ENCODE data around the gene HPN.
"Not testable (repeated sequence)": the region's sequence is repeated elsewhere in the genome, so short reads cannot be mapped to it uniquely, and the experiment has no call there.

The HPN gene

GRCh38 chr19:35044317-35045117 lies 3.0 kb downstream of the HPN start:
- DNase-seq = peak; percentile 49

- peak; percentile 74 for DNase-seq
These were observed 4.3 kb downstream of the HPN start for GRCh38 chr19:35045667-35046300.

GRCh38 chr19:35046461-35046860 lies 4.9 kb downstream of the HPN start:
- no peak for DNase-seq

- peak; percentile 95 for DNase-seq
These were observed 7.4 kb downstream of the HPN start for GRCh38 chr19:35048911-35049411.

- DNase-seq = no peak
These were observed 7.9 kb downstream of the HPN start for GRCh38 chr19:35049456-35049855.

- not testable (repeated sequence) for DNase-seq
These were observed 9.1 kb downstream of the HPN start for GRCh38 chr19:35050662-35051061.

- not testable (repeated sequence) for DNase-seq
These were observed 9.7 kb downstream of the HPN start for GRCh38 chr19:35051268-35051667.

- no peak for DNase-seq
These were observed 10.3 kb downstream of the HPN start for GRCh38 chr19:35051796-35052195.

- no peak for DNase-seq
These were observed 11.2 kb downstream of the HPN start for GRCh38 chr19:35052599-35053190.

GRCh38 chr19:35053667-35054293 lies 12.3 kb downstream of the HPN start:
- DNase-seq = no peak

- no peak for DNase-seq
These were observed 13.1 kb downstream of the HPN start for GRCh38 chr19:35054626-35055025.

- DNase-seq = peak; percentile 93
These were observed 14.2 kb downstream of the HPN start for GRCh38 chr19:35055715-35056179.

- DNase-seq = peak; percentile 93
These were observed 15.1 kb downstream of the HPN start for GRCh38 chr19:35056513-35057063.

GRCh38 chr19:35058370-35058769 lies 16.8 kb downstream of the HPN start:
- no peak for DNase-seq

GRCh38 chr19:35059006-35059798 lies 17.7 kb downstream of the HPN start:
- peak; percentile 46 for DNase-seq

- DNase-seq = no peak
These were observed 18.2 kb downstream of the HPN start for GRCh38 chr19:35059799-35060091.

- DNase-seq = no peak
These were observed 18.8 kb downstream of the HPN start for GRCh38 chr19:35060160-35060855.

- no peak for DNase-seq
These were observed 20.3 kb downstream of the HPN start for GRCh38 chr19:35061583-35062373.

- no peak for DNase-seq
These were observed 21.4 kb downstream of the HPN start for GRCh38 chr19:35062942-35063341.

GRCh38 chr19:35063940-35064818 lies 22.7 kb downstream of the HPN start:
- DNase-seq = peak; percentile 42

Data from NCI-H69 (cell line).